HG03378 (cell line): ENCODE data around the gene OGN.
"Not testable (repeated sequence)": the region's sequence is repeated elsewhere in the genome, so short reads cannot be mapped to it uniquely, and the experiment has no call there.

Source experiments
- ATAC-seq: cut with Tn5 transposase; IDR thresholded peaks from one replicate; pipeline ENCODE4 v1.9.1; 2021; ENCODE audit warnings: mild to moderate bottlenecking, moderate library complexity; ENCODE audit not compliant: unreplicated experiment

The OGN gene, protein sequence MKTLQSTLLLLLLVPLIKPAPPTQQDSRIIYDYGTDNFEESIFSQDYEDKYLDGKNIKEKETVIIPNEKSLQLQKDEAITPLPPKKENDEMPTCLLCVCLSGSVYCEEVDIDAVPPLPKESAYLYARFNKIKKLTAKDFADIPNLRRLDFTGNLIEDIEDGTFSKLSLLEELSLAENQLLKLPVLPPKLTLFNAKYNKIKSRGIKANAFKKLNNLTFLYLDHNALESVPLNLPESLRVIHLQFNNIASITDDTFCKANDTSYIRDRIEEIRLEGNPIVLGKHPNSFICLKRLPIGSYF

DNA sequence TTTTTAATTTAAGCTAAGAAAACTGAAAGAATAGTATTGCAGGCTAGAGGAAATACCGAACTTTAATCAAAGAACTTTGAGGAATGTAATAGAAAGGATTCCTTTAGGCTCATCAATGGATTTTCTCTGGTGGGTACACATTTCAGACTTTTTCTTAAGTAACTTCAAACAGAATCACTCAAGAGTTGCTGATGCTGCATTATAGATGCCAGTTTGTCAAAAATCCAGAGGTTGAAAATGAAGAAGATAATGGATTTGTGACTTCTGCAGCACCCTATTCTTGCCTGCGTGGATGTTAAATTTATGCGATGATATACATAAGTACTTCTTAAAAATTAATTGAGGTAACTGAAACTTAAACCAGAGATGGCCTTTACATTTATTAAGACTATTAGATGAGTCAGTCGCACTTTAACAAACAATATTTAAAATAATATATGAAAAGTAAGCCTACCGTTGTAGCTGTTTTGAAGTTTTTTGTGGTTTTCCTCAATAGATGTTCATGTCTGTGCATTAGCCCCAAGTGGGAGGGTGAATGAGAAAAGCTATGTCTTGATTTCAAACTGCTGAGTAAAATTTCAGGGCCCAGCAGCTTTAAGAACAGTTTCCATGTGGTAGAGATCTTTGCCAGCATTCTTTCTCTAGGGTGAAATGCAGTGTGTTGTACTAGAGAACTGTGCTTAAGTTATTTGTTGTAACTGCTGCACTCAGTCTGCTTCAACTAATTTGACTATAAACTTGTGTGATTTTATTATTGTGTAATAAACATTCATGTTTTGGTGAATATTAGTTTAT lies at the start of gene OGN:
Gene OGN (minus strand): TSS at position 537 of the 795 bp plus-strand sequence. CDS start 1,171 bp downstream, outside the sequence.
- no peak for ATAC-seq

DNA sequence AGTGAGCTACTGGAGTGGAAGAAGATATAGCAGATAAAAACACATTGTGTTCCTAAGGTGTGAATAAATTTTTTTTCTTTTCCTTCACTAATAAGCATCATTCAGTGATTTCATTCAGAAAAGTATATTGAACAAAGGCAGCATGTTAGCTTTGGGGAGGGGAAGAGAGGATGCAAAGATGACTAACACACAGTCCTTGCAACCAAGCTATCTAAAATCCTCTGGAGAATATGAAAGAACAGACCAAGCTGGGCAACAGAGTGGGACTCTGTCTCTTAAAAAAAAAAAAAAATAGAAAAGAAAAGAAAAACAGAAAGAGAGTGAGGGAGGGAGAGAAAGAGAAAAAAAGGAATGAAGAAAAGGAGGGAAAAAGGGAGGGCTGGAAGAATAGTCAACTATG lies 42.2 kb upstream of the OGN start:
- ATAC-seq = no peak

DNA sequence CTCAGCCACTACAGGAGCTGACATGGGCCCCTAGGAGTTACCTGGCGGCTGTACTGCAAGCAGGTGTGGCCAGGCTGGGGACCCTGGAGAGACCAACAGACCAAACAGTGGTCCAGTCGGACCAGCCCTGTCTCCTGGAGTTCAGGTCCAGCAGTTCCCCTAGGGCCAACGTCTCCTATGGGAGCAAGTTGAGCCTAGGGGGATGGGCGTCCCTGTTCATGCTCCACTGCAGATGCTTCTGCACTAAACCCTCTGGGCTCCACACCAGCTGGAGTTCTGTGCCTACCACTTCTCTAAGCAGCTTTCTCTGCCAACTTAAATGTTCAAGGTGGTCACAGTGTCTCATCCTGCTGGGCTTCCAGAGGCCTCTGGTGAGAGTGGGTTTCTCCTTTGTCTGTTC lies 40.5 kb upstream of the OGN start:
- no peak for ATAC-seq

DNA sequence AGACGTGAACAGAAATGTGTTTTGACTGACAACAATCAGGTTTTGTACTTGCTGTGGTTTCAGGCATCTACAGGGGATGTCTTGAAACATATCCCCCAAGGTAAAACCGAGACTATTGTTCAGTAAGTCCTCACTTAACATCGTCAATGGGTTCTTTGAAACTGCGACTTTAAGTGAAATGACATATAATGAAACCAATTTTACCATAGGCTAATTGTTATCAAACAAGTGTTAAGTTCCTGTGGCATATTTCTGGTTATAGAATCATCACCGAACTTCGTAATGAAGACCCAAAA lies 36.3 kb upstream of the OGN start:
- ATAC-seq = no peak

DNA sequence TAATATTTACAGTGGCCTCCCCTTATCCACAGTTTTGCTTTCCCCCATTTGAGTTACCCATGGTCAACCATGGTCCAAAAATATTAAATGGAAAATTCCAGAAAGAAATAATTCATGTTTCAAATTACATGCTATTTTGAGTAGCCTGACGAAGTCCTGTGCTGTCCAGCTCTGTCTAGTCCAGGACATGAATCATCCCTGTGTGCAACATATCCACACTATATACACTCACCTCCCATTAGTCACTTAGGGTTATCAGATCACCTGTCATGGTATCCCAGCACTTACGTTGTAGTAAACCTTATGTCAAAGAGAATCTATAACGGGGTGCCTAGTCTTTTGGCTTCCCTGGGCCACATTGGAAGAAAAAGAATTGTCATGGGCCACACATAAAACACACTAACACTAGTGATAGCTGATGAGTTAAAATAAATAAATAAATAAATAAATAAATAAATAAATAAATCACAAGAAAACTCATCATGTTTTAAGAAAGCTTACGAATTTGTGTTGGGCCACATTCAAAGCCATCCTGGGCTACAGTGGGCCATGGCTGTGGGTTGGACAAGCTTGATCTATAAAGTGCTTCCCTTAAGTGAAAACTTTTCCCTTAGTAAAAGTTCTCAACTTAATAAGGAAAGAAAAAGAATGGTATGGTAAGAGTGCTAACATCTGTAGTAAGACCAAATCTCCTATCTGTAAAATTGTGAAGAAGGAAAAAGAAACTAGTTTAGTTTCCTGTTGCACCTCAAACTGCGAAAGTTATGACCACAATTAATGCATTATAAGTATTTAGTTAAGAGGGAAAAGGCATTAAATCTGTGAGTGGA lies 35.8 kb upstream of the OGN start:
- ATAC-seq = no peak

DNA sequence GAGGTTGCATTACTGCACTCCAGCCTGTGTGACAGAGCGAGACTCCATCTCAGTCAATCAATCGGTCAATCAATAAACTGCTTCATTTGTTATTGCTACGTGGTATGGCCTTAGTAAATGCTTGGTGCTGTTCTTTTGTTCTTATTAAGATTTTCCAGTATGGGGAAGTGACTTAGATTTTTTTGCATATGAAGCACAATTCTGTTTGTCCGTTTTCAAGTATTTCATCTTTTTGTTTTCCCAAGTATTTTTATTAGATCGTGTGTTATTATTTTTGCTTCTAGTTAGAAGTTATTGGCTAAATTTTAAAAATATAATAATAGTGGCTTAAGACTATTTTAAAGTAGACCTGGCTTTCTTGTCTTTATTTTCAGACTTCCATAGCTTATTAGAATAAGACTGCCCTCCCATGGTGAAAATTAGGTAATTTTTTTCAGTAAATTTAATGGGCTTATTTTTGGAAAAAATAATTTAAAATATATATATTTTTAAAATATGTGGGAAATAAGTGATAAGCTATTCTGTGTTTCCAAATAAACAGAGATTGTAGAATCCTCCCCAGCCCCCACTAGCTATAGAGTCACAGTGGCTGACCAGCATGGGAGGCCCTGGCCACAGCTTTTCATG lies 34.6 kb upstream of the OGN start:
- ATAC-seq = no peak

DNA sequence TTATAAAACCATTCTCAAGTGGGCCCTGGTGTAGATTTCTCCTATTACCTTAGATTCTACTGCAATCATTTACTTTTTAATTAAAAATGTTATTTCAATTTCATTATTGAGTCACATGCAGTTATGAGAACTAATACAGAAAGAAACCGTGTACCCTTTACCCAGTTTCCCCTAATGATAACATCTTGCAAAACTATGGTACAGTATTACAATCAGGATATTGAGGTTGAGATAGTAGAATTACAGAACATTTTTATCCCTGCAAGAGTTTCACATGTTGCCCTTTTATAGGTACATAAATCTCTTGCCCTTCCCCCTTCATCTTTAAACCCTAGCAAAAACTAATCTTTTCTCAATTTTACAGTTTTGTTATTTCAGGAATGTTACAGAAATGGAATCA lies 30.9 kb upstream of the OGN start:
- ATAC-seq = no peak

DNA sequence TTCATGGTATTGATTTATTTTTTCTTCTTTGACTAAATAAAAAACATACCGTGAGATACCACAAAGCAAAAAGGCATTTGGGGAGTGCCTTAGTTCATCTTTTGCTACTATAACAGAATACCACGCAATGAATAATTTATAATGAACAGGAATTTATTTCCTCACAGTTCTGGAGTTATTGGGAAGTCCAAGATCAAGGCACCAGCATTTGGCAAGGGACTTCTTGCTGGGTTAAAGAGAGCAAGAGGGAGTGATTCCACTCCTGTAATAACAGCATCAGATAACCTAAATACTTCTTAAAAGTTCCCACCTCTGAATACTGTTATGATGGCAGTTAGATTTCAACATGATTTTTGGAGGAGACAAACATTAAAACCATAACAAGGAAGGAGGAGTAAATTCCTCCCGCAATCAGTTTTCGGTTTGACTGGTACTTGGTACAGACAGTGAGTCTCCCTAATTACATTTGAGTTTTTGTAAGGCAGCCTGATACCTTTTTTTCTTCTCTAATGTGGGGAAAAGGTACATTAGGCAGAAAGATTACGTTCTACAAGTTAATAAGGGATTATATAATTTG lies 28.7 kb upstream of the OGN start:
- ATAC-seq = no peak

DNA sequence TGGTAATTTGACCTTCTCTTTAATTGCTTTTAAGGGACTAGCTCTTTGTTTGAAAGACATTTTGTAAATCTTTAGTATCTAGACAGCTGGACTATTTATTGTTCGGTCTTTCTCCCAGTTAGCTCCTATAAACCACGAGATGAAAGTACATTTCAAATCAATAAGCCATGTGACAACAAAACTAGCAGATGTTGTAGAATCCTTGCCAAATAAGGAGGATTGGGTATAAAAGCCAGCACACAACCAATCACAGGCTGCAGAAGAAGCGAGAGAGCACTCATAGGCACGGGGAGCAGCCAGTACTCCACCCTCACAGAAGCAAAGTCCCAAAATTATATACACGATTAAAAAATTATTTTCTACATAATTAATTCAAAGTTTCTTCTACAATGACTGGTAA lies 28.0 kb upstream of the OGN start:
- no peak for ATAC-seq

DNA sequence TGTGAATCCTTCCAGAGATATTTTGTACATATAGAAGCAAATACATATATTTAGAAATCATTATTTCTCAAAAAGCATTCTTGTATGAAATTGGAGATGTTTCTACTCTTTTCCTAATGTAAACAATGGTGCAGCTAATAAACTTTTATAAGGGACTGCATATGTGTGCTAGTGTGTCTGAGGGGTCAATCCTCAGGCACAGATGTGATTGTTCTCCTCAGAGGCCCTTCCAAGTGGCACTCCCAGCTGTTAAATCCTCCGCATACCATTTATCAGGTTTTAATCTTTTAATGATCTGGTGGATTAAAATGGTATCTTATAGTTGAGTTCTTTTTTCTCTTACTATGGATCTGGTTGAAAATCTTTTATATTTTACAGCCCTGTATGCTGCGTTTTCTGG lies 25.5 kb upstream of the OGN start:
- ATAC-seq = no peak

DNA sequence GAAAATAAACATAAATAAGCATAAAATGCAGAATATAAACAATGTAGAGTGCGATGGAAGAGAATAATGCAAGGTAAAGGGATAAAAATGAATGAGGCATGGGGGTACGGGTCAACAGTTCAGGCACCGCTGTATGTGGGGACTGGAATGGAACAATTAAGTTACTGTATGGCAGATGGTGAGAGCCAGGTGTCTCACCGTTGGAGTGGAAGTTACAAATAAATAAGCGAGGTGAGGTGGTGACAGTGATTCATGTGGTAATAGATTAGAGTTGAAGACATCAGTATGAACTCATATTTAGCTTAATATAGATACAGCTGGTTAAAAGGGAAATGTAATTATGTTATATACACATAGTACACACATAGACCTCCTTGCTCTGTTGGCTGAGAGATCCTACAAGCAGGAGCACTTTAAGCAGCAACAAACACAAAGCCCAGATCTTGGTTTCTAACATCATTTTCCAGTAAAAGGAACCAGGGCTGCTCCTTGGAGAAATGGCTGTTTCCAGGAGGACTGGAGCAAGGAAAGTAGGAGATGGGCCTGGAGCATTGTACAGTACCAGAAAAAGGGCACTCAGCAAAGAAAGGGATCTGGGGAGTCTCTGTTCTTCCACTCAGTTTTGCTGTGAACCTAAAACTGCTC lies 22.2 kb upstream of the OGN start:
- ATAC-seq = no peak

DNA sequence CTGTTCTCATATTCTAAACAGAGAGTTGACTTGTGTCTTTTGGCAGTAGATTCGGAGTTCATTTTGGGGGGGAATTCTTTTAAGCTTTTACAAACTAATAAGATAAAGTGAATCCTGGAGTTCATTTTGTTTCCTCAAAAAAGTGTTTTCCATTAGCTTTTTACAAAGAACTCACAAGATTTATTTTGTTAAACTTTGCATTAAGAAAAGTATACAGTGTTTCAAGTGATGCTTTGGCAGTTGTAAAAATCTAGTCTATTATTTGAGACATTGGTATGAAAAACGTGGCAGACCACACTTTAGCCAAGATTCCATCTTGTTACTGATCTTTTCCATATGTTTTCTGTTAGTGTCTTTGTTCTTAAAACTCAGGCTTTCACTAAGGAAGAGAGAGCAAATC lies 21.1 kb upstream of the OGN start:
- ATAC-seq = no peak

DNA sequence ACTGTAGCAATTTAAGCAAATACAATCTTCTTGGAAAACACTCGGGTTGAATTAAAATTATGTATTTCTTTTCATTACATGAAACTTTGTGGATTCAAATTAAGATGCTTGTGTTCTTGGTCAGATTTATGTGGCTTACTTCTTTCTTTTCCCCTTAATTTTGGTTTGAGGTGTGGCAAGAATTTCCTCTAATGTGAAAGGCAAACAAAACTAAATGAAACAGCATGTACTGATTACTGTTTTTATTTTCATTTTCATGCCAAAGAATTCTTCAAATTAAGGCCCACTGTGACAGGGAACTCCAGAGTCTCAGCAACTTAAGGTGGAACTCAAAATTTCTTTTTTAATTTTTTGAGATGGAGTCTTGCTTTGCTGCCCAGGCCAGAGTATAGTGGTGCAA lies 20.0 kb upstream of the OGN start, which contains the start of gene OMD:
Gene OMD (minus strand): TSS at position 132 of the 400 bp plus-strand sequence. CDS start 6,913 bp downstream, outside the sequence.
- ATAC-seq = no peak

DNA sequence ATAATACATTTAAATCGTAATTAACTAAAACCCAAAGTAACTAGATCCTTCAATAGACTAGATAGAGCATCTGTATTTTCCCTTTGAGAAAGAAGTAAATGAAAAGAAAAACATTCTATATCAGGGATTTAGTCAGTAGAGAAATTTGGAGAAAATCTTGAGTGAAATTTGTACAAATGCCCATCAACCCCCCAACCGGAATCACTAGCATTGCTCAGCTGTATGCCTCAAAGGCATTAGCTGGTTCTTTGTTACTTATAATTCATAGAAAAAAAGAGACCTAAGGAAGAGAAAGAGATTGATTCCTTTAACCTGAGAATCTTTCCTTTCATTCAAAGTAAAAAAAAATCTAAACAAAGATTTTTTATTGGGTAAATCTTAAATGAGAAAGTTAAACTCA lies 19.2 kb upstream of the OGN start:
- ATAC-seq = no peak

DNA sequence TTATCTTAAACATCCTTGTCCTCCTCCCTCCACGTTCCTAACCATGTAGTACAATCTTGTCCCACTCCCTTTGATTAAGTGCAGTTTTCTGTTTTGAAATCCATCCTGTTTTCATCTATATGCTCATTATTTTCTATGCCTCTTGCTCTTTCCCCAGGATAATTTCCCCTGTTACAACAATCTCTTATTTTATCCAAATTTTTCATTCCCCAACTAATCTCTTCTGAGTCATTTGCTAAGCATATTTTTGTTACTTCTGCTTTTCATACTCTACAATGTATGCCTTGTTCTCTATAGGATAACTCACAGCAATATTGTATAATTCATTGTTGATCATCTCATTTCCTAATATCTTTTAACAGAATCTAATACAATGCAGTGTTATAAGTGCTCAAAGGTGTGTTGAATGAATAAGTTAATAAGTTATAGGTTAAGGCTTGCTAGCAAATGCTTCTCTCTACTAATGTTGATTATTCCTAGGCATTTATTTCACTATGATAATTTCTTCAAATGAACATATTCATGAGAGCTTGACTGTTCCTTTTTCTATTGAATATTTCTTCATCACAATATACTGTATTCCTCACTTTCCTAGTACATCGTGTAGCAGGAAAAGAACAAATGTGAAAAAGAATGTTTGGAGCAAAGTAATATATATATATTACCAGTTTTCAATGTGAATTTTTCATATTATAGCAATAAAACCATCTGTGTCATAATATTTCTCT lies 18.4 kb upstream of the OGN start:
- ATAC-seq = no peak

DNA sequence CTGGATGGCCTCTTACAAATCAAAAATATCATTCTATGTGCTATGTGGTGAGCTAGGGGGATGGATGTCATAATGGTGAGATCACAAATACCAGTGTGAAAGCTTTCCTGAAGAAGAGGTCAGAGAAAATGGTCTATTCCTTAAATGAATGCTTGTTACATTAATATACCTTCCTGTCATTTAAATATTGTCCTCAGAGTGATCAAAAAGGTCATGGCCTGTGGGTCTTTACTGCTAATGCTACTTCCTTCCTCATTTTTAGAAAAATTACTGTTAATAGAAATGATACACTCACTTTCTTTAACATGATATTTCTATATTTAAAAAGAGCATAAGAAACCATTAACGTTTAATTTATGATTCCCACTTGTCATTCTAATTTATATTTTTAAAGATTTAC lies 10.2 kb upstream of the OGN start:
- no peak for ATAC-seq

DNA sequence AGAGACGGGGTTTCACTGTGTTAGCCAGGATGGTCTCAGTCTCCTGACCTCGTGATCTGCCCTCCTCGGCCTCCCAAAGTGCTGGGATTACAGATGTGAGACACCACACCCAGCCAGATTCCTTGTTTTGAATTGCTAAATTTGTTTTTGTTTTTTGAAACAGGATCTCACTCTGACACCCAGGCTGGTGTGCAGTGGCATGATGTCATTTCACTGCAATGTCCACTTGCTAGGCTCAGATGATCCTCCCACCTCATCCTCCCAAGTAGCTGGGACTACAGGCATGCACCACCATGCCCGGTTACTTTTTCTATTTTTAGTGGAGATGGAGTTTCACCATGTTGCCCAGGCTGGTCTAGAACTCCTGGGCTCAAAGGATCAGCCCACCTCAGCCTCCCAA lies 6.8 kb upstream of the OGN start:
- not testable (repeated sequence) for ATAC-seq

DNA sequence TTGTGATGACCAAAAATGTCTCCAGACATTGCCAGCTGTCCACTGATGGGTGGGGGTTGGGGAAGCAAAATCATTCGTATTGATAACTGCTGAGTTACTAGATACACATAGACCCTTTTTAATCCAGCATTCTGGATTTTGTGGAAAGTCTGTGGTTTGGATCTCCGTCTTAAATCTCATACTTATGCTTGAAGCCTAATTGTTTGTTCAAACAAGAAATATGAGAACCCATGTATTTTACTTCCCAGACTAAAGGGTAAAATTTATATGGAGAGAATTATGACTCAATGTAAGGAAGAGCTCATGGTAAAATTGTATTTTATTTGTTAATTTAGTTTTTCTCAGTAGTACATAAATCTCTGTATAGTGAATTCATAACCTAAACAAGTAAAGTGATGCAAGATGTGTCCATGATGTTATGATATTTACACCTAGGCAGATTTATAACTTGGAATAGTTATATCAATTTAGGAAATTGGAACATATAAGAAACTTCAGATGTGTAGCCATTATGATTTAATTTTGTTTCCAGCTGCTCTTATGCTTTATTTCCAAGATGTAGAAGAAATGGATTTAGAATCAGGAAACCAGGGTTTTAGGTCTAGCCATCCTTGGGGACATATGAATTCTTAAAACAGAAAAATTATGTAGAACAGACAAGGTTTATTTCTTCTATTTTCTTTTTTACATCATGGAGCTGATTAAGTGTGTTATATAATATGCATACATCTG lies 4.5 kb upstream of the OGN start:
- no peak for ATAC-seq

DNA sequence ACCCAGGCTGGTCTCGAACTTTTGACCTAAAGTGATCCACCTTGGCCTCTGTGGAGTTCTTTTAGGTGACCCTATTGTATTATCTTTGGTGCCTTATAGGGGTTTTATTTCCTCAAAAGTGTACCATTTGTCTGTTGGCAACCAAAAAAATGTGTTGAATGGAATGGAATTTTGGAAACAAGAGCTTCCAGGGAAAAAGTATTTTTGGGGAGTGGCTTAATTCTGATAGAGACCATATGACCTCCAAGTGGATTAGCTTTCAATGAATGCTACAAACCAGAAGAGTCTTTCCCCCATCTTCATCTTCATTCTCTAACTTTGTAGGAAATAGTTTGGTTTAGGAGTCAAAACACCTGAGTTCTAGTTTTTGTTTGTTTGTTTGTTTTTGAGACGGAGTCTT lies 3.4 kb upstream of the OGN start:
- ATAC-seq = no peak
